HUDEP-2 (cell line): Measurements from ENCODE around the gene ODC1.
"Not testable (repeated sequence)": the region's sequence is repeated elsewhere in the genome, so short reads cannot be mapped to it uniquely, and the experiment has no call there.

Experiments used
- DNase-seq, 76 experiments: peaks; one replicate each; lab custom pipeline; 2025; ENCODE audit not compliant: unreplicated experiment in 76 of 76; lab: John Stamatoyannopoulos, UW

Gene ODC1

DNA sequence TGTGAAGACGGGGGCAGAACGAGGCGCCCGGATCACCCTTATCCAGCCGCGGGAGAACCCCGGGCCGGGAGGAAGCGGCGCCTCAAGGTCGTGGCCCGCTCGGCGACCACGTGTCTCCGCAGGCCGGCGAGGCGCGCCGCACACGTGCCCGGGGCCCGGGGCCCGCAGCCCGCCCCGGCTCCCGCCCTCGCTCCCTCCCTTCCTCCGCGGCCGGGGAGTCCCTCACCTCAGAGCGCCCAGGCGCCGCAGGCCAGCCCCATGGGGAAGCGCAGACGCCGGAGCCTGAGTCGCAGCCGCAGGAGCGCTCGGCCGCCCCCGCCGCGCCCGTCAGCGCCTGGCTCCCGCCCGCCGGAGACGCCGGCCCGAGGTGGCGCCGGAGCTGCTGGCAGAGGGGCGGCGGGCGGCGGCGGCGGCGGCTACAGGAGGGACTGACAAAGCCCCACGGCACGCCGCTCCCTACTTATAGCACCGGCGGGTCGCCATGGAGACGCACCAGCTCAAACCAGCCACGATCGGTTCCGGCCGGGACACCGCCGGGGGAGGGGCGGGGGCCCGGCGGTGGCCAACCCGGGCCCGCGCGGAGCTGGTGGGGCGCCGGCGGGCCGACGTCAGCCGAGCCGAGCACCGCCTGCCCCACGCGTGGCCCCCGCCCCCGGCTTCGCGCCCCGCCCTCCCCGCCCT, at the start of gene ODC1:
Gene ODC1, minus strand, starts transcription at position 433 of the 681 bp plus-strand sequence. CDS start 3,295 bp downstream, outside the sequence.
- peak in 75 of 76 experiments; percentile 35 to 99 (median 95) for DNase-seq

DNA sequence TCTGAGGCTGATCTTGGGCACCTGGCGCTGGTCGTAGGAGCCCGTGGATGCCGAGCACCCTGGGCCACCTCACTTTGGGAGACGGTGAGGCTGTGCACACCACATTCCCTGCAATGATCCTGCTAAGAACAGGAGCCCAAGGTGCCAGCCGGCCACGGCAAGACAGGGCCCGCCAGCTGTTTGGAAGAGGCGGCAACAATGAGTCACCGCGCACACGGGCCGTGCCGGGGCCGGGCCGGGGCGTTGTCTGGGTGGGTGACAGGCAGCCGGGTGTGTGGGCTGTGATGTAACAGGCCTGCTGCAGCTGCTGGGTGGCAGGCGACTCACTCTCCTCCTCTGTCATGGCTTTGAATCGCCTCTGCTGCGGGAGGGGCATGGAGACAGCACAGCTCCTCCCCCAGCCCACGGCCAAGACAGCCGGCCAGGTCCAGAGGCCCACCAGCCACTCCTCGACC, 49.7 kb upstream of the ODC1 start:
- peak in 74 of 76 experiments; percentile 16 to 92 (median 80) for DNase-seq

DNA sequence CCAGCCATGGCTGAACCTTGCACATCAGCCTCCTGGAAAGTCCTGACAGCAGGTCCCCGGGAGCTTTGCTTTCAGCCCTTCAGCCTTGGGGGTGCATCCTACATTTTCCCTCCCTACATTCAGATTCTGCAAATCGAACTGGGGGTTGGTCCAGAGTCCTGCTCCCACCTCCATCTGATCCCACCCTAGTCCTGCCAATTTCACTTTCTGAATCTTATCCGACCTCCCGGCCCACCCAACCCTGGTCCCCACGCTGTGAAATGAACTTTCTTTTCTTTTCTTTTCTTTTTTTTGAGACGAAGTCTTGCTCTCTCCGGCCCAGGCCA, 47.8 kb upstream of the ODC1 start:
- DNase-seq: no peak

DNA sequence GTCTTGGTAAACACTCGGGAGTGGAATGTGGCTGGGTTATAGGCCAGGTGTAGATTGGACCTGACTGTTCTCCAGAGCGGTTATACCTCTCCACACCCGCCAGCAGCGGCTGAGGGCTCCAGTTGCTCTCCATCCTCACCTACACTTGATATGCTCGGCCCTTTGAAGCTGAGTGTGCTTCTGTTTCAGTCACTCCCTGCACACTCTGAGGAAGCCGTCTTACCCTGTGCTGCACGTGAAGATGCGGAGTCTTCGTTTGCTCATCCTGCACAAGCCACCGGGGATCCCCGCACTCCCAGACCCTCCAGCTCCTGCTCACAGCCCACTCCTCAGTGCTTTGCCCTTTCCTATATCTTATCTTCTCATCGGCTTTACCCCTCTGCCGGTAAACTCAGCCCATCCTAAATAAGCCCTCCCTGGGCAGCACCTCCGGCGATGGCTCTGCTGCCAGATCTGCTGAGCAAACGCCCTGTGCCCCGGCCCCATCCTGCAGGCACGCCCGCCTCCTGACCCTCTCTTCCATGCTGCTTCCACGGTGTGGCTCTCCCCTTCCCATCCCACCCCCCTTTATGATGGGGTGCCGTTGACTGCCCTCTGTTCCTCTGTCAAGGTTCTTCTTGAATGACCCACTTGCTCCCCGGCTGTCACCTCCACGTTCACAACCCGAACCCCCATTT, 47.3 kb upstream of the ODC1 start:
- DNase-seq: no peak

DNA sequence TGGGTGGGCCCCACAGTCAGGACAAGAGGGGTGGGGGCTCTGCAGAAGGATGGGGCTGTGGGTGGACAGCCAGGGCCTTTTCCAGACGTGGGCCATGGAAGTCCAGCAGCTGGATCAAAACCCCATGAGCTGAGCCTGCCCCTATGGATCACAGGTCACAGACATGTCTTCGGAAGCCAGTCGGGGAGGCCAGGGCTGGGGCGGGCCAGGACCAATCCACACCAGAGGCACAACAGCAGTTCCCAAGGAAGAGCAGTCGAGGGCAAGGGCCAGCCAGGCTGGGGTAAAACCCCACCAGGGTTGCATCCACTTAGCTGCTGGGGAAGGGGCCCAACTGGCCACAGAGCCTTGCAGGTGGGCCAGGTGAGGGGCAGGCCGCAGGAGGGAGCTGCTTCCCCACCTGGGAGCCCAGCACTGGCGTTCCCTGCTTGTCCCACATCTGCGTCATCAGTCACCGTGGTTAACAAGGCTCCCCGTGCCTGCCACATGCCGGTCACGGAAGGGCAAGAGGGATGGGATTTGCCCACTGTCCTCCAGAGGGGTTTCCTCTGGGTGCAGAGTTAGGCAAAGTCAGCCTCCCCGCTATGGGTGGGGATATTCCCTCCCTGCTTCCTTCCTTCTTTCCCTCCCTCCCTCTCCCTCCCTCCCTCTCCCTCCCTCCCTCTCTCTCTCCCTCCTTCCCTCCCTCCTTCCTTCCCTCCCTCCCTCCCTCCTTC, 46.4 kb upstream of the ODC1 start:
- DNase-seq: no peak

DNA sequence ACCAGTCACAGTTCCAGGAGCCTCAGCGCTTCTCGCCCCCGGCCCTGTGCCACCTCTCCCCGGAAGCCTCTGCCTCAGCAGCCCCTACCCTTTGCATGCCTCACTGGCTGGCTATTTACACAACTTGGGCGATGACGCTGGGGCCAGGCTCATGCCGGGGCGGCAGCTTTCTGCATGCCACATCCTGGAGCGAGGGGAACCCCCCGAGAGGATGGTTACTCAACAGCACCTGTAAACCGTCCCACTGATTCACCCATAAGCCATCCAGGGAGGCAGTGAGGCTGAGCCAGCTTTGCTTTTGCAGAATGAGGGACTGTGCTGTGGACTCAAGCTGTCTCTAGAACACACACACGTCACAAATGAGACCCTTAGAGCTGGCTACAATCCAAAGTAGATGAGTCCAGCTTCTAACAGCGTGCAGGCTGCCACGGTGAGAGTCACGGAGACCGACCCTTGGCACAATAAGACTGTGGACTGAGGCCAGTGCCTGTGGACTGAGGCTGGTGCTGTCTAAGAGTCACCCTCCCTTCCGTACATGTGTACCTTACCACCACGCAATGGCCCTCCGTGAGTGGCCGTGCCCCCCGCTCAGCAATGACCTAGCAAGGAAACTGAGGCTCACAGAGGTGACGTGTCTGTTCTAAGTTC, 45.6 kb upstream of the ODC1 start:
- no peak for DNase-seq

DNA sequence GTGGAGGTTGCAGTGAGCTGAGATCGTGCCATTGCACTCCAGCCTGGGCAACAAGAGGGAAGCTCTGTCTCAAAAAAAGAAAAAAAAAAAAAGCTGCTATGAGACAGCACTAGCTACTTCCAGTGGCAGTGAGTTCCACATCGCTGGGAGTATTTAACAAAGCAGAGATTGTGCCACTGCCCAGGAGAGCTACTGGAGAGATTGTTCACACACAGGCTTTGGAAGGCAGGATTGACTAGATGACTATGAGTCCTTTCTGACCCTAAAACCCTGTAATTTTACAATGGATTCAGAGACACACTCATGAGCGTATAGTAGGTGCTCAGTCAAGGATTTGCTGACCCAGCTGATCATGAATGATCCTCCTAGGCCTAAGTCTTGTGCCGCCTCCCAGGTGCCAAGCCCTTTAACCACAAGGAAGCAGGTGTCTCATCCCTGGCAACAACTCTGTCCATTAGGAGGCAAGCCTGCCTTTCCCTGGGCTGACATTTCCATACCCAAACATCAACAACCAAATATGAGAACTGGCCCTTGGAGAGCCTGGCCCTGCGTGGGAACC, 45.0 kb upstream of the ODC1 start:
- DNase-seq: no peak

DNA sequence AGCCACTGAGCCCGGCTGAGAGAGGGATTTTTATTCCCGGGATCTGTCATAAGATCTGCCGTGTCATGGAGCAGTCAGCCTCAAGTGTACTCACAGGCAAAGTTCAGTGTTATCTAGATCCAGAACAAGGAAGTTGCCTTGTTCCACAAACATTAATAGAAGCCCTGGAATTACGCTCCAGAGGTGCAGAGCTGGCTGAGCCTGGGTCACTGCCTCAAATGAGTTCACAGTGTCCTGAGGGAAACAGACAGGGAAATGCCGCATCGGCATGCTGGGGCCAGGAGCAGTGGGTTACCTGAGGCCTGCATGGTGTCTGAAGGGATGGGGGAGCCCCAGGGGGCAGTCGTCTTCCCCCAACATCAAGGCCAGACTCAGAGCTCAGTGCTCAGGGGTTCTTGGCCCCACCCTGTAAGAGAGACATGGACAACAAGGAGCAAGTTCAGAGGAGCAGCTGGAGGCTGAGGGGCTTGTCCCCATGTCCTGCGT, 42.7 kb upstream of the ODC1 start:
- no peak for DNase-seq

DNA sequence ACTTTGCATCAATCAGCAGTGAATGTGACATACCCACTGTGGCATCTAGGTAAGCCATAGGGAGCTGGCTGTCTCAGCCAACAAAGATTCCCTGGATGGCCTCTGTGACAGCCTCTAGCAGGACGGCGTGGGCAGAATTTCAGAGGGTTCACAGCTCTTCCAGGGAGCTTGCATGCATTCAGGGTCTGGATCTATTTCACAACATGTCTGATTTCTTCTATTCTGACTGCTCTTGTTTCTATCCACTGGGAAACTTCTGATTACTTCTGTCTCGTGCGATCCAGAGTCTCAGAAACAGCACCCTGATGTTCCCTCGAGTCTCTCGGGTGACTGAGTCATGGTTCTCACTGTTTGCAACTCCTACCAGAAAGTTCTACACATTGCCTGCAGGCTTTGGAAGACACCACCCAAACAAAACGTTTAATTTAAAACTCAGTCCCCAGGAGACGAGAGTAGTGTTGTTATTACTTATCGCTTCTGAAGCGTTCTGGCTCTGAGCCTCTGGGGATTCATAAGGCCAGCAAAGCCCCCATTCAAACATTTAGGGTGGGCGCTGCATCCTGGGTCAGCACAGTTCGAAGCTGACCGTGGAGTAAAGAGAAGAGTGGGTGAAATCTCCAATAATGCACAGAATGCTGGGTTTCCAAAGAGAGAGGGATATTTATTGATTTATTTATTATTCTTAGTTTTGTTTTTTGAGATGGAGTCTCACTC, 41.9 kb upstream of the ODC1 start:
- DNase-seq: no peak

DNA sequence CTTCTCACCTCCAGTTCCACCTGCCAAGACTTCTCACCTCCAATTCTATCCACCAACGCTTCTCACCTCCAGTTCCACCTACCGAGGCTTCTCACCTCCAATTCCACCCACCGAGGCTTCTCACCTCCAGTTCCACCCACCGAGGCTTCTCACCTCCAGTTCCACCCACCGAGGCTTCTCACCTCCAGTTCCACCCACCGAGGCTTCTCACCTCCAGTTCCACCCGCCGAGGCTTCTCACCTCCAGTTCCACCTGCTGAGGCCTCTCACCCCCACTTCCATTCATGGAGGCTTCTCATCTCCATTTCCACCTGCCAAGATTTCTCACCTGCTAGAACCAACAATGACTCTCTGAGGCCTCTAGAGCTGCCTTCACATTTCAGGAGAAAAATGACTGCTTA, 40.0 kb upstream of the ODC1 start:
- not testable (repeated sequence) for DNase-seq

DNA sequence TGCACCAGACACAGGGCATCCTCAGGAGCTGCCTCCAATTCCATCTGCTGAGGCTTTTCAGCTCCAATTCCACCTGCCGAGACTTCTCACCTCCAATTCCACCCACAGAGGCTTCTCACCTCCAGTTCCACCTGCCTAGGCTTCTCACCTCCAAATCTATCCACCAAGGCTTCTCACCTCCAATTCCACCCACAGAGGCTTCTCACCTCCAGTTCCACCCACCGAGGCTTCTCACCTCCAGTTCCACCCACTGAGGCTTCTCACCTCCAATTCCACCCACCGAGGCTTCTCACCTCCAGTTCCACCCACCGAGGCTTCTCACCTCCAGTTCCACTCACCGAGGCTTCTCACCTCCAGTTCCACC, 39.6 kb upstream of the ODC1 start:
- not testable (repeated sequence) for DNase-seq

DNA sequence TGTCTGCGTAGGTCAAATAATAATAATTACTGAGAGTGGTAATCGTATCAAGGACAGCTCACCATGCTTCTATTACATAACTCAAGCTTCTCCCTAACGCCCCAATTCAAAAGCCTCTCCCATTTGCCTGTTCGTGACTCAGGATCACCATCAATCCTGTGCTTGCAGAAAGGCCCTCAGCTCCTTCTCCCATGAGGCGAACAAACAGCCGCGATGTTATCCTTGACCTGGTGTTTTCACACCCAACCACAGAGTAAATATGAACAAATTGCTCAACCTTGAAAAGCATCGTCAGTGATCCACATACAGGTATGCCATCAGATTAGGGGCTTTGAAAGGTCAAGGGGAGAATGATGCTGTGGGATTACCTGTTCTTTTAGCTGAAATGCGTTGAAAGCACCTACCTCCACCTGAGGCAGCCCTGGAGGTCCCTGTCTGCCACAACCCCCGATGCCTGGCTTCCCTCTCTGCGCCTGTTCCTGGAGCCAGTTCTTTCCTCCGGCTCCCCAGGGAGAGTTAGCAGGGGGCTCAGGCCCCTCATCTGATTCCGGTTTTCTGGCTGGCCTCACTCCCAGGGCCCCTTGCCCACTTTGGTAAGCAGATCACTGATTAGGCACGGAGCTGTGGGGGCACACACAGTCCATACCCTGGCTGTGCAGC, 39.1 kb upstream of the ODC1 start:
- no peak for DNase-seq

DNA sequence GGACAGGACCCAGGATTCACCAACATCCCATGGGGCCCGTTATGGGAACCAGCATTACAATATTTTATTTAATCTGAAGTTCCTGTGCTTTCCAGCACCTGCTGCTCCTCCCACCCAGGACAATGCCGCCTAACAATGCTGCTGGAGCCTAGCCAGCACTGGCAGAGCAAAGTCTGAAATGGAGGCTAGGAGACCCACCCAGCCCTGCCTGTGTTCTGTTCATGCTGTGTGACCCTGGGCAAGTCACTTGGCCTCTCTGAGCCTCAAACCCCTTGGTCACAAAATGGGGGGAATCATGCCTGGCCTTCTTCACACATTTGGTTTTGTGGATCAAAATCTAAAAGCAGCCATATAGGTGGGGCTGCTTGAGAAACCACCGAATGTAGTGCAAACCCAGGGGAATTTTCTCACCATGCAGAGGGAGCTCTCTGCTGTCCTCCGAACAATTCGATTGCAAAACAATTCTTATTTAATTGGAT, 38.5 kb upstream of the ODC1 start:
- DNase-seq: no peak

DNA sequence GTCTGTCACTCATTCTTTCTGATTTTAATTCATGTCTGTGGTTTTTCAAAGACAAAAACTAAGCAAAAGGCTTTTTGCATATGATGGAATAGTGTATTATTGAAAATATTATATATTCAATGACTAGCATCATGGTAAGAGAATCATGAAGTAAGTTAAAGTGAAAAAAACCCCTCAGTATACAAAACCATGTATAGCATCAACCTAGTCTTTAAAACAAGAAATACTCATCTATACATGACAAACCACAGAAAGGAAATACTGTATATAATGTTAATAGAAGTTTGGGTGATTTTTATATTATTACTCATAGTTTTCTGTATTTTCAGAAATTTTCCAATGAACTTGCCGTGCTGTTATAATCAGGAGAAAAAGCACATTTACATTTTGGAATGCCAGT, 38.0 kb upstream of the ODC1 start:
- DNase-seq: no peak

DNA sequence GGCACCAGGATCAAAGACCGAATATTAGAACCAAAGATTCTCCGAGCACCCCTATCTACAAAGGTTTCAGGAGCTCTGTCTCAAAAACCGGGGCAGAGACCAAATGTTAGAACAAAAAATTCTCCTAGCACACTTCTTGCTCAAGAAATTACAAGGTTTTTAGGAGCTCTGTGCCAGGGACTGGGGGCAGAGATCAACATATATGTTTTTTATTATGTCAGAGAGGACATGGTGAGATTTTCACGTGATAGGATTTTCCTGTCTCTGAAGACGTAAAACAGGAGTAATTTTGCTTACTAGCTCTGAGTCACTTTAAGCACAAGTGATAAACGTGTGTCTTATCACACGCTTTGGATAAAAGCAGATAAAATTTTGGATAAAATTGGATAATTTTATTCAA, 34.8 kb upstream of the ODC1 start:
- DNase-seq: no peak

DNA sequence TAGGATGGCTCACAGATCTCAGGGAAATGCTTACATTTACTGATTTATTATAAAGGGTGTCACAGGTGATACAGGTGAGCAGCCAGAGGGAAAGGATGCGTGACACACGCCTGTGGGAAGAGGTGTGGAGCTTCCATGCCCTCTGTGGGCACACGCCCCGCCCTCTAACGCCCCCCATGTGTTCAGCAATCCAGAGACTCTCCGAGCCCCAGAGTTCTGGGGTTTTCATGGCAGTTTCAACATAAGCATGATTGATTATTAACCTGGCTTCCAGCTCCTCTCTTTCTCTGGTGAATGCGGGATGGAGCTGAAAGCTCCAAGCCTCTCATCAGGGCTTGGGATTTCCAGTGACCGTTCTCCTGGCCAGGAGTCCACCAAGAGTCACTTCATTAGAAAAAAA, 34.3 kb upstream of the ODC1 start:
- DNase-seq: no peak

DNA sequence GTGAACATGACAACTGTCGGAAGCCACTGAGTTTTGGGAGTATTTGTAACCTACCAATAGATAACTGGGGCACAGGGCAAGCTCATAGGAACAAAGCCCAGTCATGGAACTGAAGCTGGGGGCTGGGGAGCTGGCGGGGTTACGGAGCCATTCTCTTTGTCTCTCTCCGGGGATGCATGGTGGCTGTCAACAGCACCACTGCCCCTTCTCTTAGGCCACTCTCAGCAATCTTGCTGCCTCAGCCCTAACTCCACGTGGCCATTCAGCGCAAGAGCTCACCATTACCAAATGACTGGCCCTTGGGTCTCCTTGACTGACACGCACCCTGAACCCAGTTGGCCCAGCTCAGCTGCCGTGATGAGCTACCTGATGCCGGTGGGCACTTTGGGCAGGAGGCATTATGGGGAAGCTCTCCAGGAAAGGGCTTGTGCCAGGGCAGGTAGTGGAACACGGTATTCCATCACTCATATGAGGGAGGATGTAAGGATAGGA, 33.6 kb upstream of the ODC1 start:
- DNase-seq: no peak

DNA sequence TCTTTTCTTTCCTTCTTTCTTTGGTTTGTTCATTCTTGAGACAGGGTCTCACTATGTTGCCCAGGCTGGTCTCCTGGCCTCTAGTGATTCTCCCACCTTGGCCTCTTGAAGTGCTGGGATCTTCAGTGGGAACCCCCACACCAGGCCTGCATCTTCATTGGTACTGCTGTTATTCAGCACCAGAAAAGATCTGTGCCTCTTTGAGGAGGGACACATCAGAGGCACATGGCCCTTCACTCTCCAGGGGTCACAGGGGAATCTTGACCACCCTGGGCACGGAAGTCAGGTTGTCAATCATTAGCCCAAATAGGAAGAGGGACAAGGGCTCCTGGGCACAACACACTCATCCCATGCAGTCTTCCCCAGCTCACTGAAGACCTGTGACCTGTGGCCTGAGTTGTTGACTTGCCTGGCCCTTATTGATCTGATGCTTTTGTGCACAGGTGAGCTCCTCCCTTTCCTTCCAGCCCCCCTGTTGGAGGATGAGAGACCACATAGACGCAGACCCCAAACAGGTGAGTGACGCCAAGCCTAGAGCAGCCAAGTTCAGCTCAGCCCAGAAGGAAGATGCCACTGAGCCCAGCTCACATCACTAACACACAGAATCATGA, 33.0 kb upstream of the ODC1 start:
- DNase-seq: no peak

DNA sequence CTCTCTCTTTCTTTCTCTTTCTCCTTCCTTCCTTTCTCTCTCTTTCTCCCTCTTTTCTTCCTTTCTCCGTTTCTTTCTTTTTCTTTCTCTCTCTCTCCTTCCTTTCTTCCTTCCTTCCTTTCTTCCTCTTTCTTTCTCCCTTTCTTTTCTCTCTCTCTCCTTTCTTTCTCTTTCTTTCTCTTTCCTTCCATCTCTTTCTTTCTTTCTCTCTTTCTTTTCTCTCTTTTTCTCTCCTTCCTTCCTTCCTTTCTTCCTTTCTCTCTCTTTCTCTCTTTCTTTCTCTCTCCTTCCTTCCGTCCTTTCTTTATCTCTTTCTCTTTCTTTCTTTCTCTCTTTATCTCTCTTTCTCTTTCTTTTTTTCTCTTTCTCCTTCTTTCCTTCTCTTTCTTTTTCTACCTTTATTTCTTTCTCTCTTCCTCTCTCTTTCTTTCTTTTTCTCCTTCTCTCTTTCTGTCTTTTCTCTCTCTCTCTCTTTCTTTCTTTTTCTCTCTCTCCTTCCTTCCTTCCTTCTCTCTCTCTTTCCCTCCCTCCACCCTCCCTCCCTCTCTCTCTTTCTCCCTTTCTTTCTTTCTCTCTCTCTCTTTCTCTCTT, 32.3 kb upstream of the ODC1 start:
- no peak for DNase-seq
